Stimulated activated CD8-positive, alpha-beta memory T cell treated with anti-CD3 and anti-CD28 coated beads, Interleukin-12 subunit alpha, Interleukin-12 subunit beta, amount 100 ng/mL, for 24 hours (primary cell): Measurements from ENCODE around the gene ZDHHC20.

Source experiments
- DNase-seq: peaks from one replicate; pipeline ENCODE4 v3.0.0-alpha.2; 2020; ENCODE audit errors: extremely low read depth

The ZDHHC20 gene

GRCh38 chr13:21458813-21459701 lies at the start of gene ZDHHC20:
ZDHHC20 (minus strand) TSS chr13:21459303; CDS start chr13:21459171, 132 bp downstream.
- peak; percentile 76 for DNase-seq

- no peak for DNase-seq
These were observed 45.3 kb upstream of the ZDHHC20 start for GRCh38 chr13:21504379-21504778.

DNA sequence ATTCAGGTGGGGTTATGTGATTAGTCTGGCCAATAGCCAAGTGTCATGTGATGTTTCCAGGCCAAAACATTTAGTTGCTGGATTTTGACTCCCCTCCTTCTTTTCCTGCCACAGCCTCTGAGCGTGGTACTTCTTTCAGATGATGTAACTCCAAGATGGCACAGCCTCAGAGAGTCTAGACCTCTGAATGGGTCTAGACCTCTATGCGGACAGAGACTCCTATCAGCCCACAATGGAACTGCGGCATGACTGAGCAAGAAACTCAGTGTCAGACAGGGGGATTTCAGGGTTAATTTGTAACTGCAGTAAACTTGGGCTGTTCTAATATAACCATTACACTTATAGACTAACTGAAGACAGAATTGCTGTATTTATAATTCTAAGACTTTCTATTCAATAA lies 42.6 kb upstream of the ZDHHC20 start:
- DNase-seq = no peak

DNA sequence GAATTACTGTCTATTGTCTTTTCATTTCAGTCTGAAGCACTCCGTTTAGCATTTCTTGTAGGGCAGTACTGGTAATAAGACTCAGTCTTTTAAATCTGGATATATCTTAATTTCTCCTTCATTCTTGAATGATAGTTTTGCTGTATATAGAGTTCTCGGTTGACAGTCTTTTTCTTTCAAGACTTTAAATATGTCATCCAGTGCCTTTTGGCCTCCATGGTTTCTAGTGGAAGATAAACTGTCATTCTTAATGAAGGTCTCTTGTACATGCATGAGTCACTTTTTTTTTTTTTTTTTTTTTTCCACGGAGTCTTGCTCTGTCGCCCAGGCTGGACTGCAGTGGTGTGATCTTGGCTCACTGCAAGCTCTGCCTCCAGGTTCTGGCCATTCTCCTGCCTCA lies 27.2 kb upstream of the ZDHHC20 start:
- DNase-seq = no peak

DNA sequence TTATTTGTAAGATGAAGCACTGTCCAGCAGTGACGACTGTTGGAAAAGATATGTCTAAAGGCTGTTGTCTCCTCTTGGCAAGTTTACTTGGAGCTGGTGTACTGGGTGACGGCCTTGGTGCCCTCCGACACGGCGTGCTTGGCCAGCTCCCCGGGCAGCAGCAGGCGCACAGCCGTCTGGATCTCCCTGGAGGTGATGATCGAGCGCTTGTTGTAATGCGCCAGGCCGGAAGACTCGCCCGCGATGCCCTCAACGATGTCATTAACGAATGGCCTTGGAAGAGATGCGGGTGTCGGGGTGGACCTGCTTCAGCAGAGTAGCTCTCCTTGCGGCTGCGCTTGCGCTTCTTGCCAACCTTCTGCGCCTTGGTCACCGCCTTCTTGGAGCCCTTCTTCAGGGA lies 24.6 kb upstream of the ZDHHC20 start:
- DNase-seq = no peak

GRCh38 chr13:21481359-21481758 lies 22.3 kb upstream of the ZDHHC20 start:
- DNase-seq = no peak

- no peak for DNase-seq
These were observed 20.0 kb upstream of the ZDHHC20 start for GRCh38 chr13:21478881-21479808.

DNA sequence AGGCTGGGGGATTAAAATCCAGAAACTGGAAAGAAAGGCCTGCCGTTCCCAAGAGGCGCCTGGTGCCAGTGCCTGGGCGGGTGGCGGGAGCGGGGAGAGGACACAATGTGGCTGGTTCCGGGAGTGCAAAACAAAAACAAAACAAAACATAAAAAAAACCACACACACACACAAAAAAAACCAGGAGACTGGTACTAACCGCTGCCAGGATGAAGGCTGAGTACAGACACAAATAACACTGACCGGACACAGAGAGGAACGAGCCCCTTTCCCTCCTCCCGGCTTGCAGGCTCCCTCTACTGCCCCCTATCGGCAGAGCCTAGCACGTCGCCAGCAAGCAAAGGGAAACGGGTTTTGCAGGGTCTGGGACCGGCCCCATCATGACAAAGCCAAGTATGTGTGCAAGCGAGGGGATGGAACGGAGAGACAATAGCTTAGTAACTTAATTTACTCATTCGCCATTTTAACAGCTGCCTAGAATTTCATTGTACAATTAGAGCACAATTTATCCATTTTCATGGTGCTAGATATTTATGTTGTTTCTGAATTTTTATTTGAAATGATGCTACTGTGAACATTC lies 17.9 kb upstream of the ZDHHC20 start:
- DNase-seq = peak; percentile 53

DNA sequence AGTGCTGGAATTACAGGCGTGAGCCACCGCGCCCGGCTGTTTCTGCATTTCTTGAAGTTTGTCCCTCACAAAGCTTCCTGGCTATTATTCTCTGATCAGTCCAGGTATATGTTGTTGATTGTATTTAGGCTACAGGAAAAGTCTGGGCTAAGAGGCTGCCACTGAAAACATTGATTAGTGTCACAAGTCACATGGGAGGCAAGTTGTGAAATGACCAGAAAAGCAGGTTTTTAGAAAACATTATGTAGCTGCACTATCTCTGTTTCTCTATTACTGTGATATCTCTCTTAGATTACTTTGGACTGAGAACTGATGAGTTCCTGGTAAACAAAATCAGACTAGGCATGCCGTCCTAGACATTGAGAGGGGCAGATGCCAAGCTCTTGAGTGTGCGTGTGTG lies 16.0 kb upstream of the ZDHHC20 start:
- no peak for DNase-seq

GRCh38 chr13:21470785-21471184 lies 11.7 kb upstream of the ZDHHC20 start:
- DNase-seq = no peak

DNA sequence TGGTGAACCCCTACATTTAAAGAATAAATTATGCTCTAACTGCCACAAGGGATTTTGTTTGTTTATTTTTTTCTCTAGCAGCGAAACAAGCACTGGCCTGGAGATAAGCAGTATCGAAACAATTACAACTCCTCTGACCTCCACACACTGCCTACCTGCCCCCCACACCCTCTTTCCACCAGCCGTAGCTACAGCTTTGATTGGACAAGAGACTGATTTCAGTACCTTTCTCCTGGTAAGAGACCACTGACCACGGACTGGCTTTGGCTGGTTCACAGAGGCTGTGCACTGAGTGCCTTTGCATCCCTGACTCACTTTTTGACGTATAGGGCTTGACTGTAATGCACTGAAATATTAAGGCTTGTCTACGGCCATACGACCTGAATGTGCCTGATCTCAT lies 7.4 kb upstream of the ZDHHC20 start:
- DNase-seq = no peak

GRCh38 chr13:21465710-21466160 lies 6.6 kb upstream of the ZDHHC20 start:
- DNase-seq = no peak

DNA sequence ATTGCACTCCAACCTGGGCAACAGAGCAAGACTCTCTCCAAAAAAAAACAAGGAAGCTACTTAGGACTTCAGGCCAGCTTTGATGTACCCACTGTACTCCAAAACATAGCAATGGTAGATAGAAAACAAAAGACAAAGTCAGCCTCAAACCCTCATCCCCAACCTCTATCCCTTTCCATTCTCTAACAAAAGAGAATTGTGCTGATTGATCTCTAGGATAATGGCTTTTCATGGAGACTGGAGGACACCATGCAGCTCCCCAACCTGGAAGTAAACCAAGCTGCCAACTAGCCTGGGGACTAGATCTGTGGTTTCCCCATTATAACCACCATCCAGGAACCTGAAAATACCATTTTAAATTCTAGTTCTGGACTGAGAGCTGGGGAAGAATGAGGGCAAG lies 4.3 kb upstream of the ZDHHC20 start:
- DNase-seq = no peak

GRCh38 chr13:21461131-21461530 lies 2.0 kb upstream of the ZDHHC20 start:
- no peak for DNase-seq

DNA sequence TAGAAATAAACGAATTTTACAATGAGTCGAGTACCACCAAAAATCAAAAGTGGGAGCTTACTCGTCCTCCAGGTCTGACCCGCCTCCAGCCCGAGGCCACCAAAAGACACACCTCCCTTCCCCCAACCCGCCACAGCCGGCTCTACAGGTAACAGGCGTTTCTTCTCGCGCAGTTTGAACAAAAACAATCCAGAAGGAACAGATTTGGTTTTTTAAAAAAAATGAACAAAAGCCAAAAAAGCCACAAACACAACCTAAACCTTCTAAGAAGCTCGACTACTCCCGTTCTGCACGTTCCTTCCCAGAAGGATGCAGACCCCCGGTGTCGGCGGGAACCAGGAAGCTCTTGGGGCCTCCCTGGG lies 671 bp downstream of the ZDHHC20 start:
- DNase-seq = no peak

DNA sequence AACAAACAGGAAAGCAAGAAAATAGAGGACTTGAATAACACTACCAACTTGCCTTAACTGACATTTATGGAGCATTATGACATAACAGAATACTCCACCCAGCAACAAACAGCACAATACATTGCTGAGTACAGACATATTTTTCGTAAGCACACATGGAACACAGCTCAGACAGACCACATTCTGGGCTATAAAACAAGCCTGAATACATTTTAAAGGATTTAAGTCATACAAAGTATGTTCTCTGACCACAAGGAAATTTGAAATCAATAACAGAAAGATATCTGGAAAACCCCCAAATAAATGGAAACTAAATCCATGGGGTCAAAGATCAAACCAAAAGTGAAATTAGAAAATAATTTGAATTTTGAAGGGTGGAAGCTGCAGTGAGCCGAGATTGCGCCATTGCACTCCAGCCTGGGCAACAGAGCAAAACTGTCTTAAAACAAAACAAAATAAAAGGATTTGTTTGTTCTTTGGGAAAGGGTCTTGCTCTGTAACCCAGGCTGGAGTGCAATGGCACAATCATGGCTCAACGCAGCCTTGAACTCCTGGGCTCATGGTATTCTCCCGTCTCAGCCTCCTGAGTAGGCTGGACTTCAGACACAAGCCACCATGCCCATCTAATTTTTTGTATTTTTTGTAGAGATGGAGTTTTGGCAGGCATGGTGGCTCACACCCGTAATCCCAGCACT lies 5.6 kb downstream of the ZDHHC20 start:
- DNase-seq = no peak

DNA sequence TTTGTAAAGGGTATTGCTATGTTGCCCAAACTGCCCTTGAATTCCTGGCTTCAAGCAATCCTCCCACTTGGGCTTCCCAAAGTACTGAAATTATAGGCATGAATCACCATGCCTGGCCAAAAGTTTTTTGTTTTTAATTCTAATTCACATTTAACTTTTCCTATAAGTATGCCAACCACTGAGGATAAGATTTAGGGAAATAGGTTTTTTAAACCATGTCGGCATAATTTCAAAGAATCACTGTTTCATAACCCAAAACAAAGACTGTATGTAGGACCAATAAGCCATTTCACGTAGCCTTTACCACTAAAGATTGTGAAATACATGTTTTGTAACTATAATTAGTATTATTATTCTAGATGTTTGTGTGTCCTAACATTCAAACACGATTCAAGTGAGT lies 8.2 kb downstream of the ZDHHC20 start:
- no peak for DNase-seq

- DNase-seq = no peak
These were observed 12.4 kb downstream of the ZDHHC20 start for GRCh38 chr13:21446656-21447055.

- no peak for DNase-seq
These were observed 13.3 kb downstream of the ZDHHC20 start for GRCh38 chr13:21445759-21446158.

GRCh38 chr13:21443171-21443570 lies 15.9 kb downstream of the ZDHHC20 start:
- no peak for DNase-seq

- no peak for DNase-seq
These were observed 22.5 kb downstream of the ZDHHC20 start for GRCh38 chr13:21436582-21436981.

DNA sequence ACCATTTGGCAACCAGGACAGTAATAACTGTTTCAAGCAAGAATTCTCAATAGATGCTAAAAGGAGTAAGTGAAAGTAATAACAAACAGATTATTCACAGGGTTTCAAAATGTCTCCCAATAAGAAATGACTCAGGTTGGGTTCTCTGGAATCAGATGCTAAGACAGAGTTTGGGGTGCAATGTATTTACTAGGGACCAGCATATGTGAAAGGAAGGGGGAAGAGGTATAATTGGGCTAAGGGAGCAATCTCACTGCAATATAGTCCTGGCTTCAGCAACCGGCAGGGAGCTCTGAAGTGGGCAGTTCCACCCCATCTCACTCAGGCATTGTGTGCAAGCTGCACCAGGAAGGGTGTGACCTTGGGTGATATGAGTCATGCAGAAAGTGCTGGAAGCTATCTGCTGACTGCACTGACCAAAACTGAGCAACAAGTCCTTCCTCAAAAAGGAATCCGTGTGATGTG lies 23.4 kb downstream of the ZDHHC20 start:
- DNase-seq = no peak
